GM12878 (cell line): Measurements from ENCODE around the gene ATP10A. TPM values are rescaled to one million over a fixed set of nuclear protein-coding genes. Genes with fewer than 3 reads are reported as not detected.

Experiments used
- ATAC-seq: fragments of 200-7000 bp; cut with Tn5 transposase; 3 replicates; pipeline ENCODE4 v1.9.1; 2020; ENCODE audit warnings: mild to moderate bottlenecking, moderate library complexity
- BruUV-seq: library from RNA; stranded (reverse); fragments of 400-500 nt; replicated peaks from 2 replicates; lab custom pipeline; 2021; lab: Mats Ljungman, UMichigan
- CTCF ChIA-PET: fragments of 300-600 bp; sonication (Branson Sonifier 250); formaldehyde crosslinking; extraction: SDS; loops from one replicate; lab custom pipeline; 2021; ENCODE audit warnings: inconsistent platforms; lab: Yijun Ruan, JAX
- POLR2A ChIA-PET: fragments of 350-600 bp; formaldehyde crosslinking; extraction: SDS; loops from one replicate; lab custom pipeline; 2021; ENCODE audit warnings: inconsistent platforms; lab: Charles Lee
- RAD21 ChIA-PET: fragments of 300-600 bp; sonication (Branson Sonifier 250); formaldehyde crosslinking; loops from one replicate; lab custom pipeline; 2023; ENCODE audit warnings: antibody characterized with exemption; ENCODE audit not compliant: unreplicated experiment; lab: Charles Lee
- SMC1A ChIA-PET: fragments of 300-600 bp; sonication (Branson Sonifier 250); formaldehyde crosslinking; loops from one replicate; lab custom pipeline; 2023; ENCODE audit not compliant: unreplicated experiment, uncharacterized antibody; lab: Charles Lee
- DNase-seq: peaks from one replicate; pipeline ENCODE4 v3.0.0-alpha.2; 2011; ENCODE audit warnings: low read depth, low spot score
- FAIRE-seq: peaks from 3 replicates; lab custom pipeline; 2011; peaks lifted over from hg19 to GRCh38; lab: Jason Lieb, UNC
- H2AFZ ChIP-seq: 2 replicates; pipeline ENCODE4 v1.6.0; 2011; ENCODE audit warnings: low read depth, low read length, control low read depth; ENCODE audit not compliant: control insufficient read depth
- H3K27ac ChIP-seq: 2 replicates; pipeline ENCODE4 v1.5.1; 2011; ENCODE audit warnings: control low read depth; ENCODE audit not compliant: control insufficient read depth, insufficient read depth
- H3K27me3 ChIP-seq, 2 experiments: replicated peaks in 1 of 2; 2 replicates each; pipeline versions ENCODE4 v1.6.0 to v1.6.1; 2011; ENCODE audit warnings: low read length in 1 of 2; ENCODE audit not compliant: control insufficient read depth in 2 of 2, insufficient read depth in 2 of 2
- H3K36me3 ChIP-seq, 2 experiments: 2 replicates each; pipeline ENCODE4 v1.5.1; 2011; ENCODE audit warnings: low read length in 1 of 2; ENCODE audit not compliant: control insufficient read depth in 2 of 2, insufficient read depth in 2 of 2
- H3K4me1 ChIP-seq: 2 replicates; pipeline ENCODE4 v1.6.1; 2011; ENCODE audit warnings: mild to moderate bottlenecking, low read length, moderate library complexity, mixed read lengths; ENCODE audit not compliant: control insufficient read depth, insufficient read depth
- H3K4me2 ChIP-seq: 2 replicates; pipeline ENCODE4 v1.6.0; 2011; ENCODE audit warnings: control low read depth; ENCODE audit not compliant: control insufficient read depth, insufficient read depth
- H3K4me3 ChIP-seq: fragments of 200-600 bp; sonication (generic); 2 replicates; pipeline ENCODE4 v1.5.1; 2016
- H3K79me2 ChIP-seq: 2 replicates; pipeline ENCODE4 v1.6.0; 2011; ENCODE audit warnings: low read length; ENCODE audit not compliant: control insufficient read depth, insufficient read depth
- H3K9ac ChIP-seq: 2 replicates; pipeline ENCODE4 v1.8.0; 2011; ENCODE audit warnings: low read length, control low read depth, mixed read lengths; ENCODE audit not compliant: control insufficient read depth, insufficient read depth
- H3K9me3 ChIP-seq: replicated peaks from 3 replicates; pipeline ENCODE4 v1.5.1; 2011; ENCODE audit warnings: mild to moderate bottlenecking, low read length; ENCODE audit not compliant: control insufficient read depth, insufficient read depth
- H4K20me1 ChIP-seq: 2 replicates; pipeline ENCODE4 v1.6.0; 2011; ENCODE audit not compliant: control insufficient read depth, insufficient read depth
- CREB1 ChIP-seq: IDR thresholded peaks from 2 replicates; pipeline ENCODE4 v1.6.1; 2012; ENCODE audit warnings: low read depth, mild to moderate bottlenecking, inconsistent platforms
- DPF2 ChIP-seq: fragments of 450-650 bp; IDR thresholded peaks from 2 replicates; pipeline ENCODE4 v1.6.1; 2017; ENCODE audit warnings: mild to moderate bottlenecking
- HDAC6 ChIP-seq: fragments of 200-600 bp; sonication (generic); IDR thresholded peaks from one replicate; pipeline ENCODE4 v1.8.0; 2017; ENCODE audit warnings: antibody characterized with exemption; ENCODE audit not compliant: unreplicated experiment
- HDGF ChIP-seq: fragments of 450-650 bp; IDR thresholded peaks from 2 replicates; pipeline ENCODE4 v1.6.1; 2016; ENCODE audit warnings: antibody characterized with exemption
- MEF2B ChIP-seq: fragments of 450-650 bp; IDR thresholded peaks from 2 replicates; pipeline ENCODE4 v1.6.1; 2018; ENCODE audit warnings: mild to moderate bottlenecking, moderate library complexity; ENCODE audit not compliant: partially characterized antibody, poor library complexity, severe bottlenecking
- NFIC ChIP-seq: IDR thresholded peaks from 2 replicates; pipeline ENCODE4 v1.6.1; 2012; ENCODE audit warnings: low read depth, mild to moderate bottlenecking, inconsistent platforms, low read length, moderate library complexity
- NR2C2 ChIP-seq: IDR thresholded peaks from 2 replicates; pipeline ENCODE4 v1.6.1; 2011; ENCODE audit warnings: borderline replicate concordance, low read depth; ENCODE audit not compliant: control insufficient read depth, insufficient read length
- PML ChIP-seq: IDR thresholded peaks from 2 replicates; pipeline ENCODE4 v1.6.1; 2012; ENCODE audit warnings: low read length, inconsistent platforms
- SPI1 ChIP-seq: IDR thresholded peaks from 2 replicates; pipeline ENCODE4 v1.6.1; 2011; ENCODE audit warnings: low read depth, mild to moderate bottlenecking, low read length, moderate library complexity, borderline replicate concordance; ENCODE audit not compliant: insufficient read depth
- SUZ12 ChIP-seq: fragments of 200-600 bp; sonication (generic); IDR thresholded peaks from one replicate; pipeline ENCODE4 v1.6.1; 2018; ENCODE audit warnings: antibody characterized with exemption, mild to moderate bottlenecking; ENCODE audit not compliant: unreplicated experiment
- TAF1 ChIP-seq: IDR thresholded peaks from 2 replicates; pipeline ENCODE4 v1.6.1; 2011; ENCODE audit warnings: mild to moderate bottlenecking, low read depth, low read length, borderline replicate concordance
- TARDBP ChIP-seq: IDR thresholded peaks from 2 replicates; pipeline ENCODE4 v1.6.1; 2016; ENCODE audit warnings: borderline replicate concordance
- TCF12 ChIP-seq: IDR thresholded peaks from 2 replicates; pipeline ENCODE4 v1.6.1; 2011; ENCODE audit warnings: low read depth, mild to moderate bottlenecking, low read length
- USF2 ChIP-seq: IDR thresholded peaks from 2 replicates; pipeline ENCODE4 v1.6.1; 2011; ENCODE audit warnings: low read depth, low read length, improper control_type of control experiment, borderline replicate concordance
- YY1 ChIP-seq: IDR thresholded peaks from 2 replicates; pipeline ENCODE4 v1.6.1; 2011; ENCODE audit warnings: low read depth, mild to moderate bottlenecking, low read length
- ZSCAN29 ChIP-seq: fragments of 450-650 bp; IDR thresholded peaks from 2 replicates; pipeline ENCODE4 v1.6.1; 2017; ENCODE audit warnings: mild to moderate bottlenecking, moderate library complexity
- WGBS: methylation state at CpG from one replicate; pipeline ENCODE4 v1.1.6; 2016; ENCODE audit warnings: low lambda C conversion rate; ENCODE audit not compliant: insufficient replicate concordance, insufficient coverage; ENCODE audit errors: missing lambda C conversion rate; 5-methylcytosine and 5-hydroxymethylcytosine counted together
- in situ Hi-C: fragments of 300-500 bp; cut with MboI; formaldehyde crosslinking; loops from 9 replicates; pipeline ENCODE4 v1.14.3; 2018; ENCODE audit warnings: mixed read lengths
- intact Hi-C: fragments of 100-400 bp; cut with micrococcal nuclease; formaldehyde crosslinking; loops from one replicate; pipeline ENCODE4 v1.14.2; 2022; ENCODE audit not compliant: unreplicated experiment
- polyA plus RNA-seq, 11 experiments: library from polyadenylated mRNA; depleted of rRNA in 4 of 11; unstranded in 6 of 11; stranded (reverse) in 5 of 11; fragments of >200 nt; fragmentation: Nextera tagmentation in 4 of 11; fragmentation: Illumina TruSeq in 1 of 11; extraction: Ambion mirVana in 4 of 11; extraction: Trizol in 1 of 11; gene quantifications; 1 replicate in 1 of 11; 2 replicates in 10 of 11; pipeline versions ENCODE4 v1.2.1 to v1.2.3, GENCODE V29; 2011 to 2016; ENCODE audit warnings: inconsistent platforms in 2 of 11, missing spikeins in 2 of 11, low read depth in 1 of 11
- total RNA-seq, 4 experiments: library from RNA; depleted of rRNA in 3 of 4; stranded (reverse); fragments of >200 nt in 3 of 4; fragmentation: Illumina TruSeq in 1 of 4; extraction: Trizol in 1 of 4; gene quantifications; 2 replicates each; pipeline versions ENCODE4 v1.2.1 to v1.2.3, GENCODE V29; 2013 to 2021

The ATP10A gene
- total and polyA plus RNA-seq, 10 of the 15 experiments (the other 5 are each of a cell fraction or from before 2014, with no cell fraction given): 0.04 to 1.5 (median 0.31) TPM; not detected in 2

GRCh38 chr15:25675396-25675795, 187.7 kb downstream of the ATP10A start:
- Histone ChIP-seq H3K4me3 (no peak overlapping the region), H3K27me3 (no peaks in the 10 kb centered on the region)
- FAIRE-seq: no peak
- no peak for TF ChIP-seq TCF12
- TF ChIP-seq, all 136 proteins: peak for 0
- Histone ChIP-seq H3K9ac (no peak overlapping the region), H3K4me2 (no peak overlapping the region), H2AFZ (no peak overlapping the region), H3K27ac (no peak overlapping the region), H3K36me3 (no peaks in the 10 kb centered on the region), H3K79me2 (no peaks in the 10 kb centered on the region), H4K20me1 (no peaks in the 10 kb centered on the region), H3K4me1 (no peaks in the 10 kb centered on the region), H3K9me3 (no peaks in the 10 kb centered on the region; the same call in 2 of the 3 replicates)
- ChIA-PET CTCF (no interaction called here), POLR2A (no interaction called here), RAD21 (no interaction called here), SMC1A (no interaction called here)
- intact Hi-C loops (no loop called here), in situ Hi-C loops (loop anchor here (10.0 kb wide), 1 partner anchor 59 kb away; no protein-coding TSS in a partner anchor)
- DNase-seq (no peak), ATAC-seq (no peak)
- WGBS: 21% methylated on average over 8 of the region's 8 CpGs
- BruUV-seq: no TSS peak

GRCh38 chr15:25674913-25675312, 188.2 kb downstream of the ATP10A start:
- no TSS peak for BruUV-seq
- Histone ChIP-seq H3K4me3 (no peak overlapping the region), H3K4me2 (no peak overlapping the region), H3K27me3 (no peaks in the 10 kb centered on the region), H3K79me2 (no peaks in the 10 kb centered on the region), H3K36me3 (no peaks in the 10 kb centered on the region), H3K9me3 (no peaks in the 10 kb centered on the region; the same call in 2 of the 3 replicates), H2AFZ (no peak overlapping the region), H3K9ac (no peak overlapping the region), H3K4me1 (no peaks in the 10 kb centered on the region), H4K20me1 (no peaks in the 10 kb centered on the region), H3K27ac (no peak overlapping the region)
- POLR2A ChIA-PET: no interaction called here
- TF ChIP-seq NR2C2 (no peak), PML (no peak), SUZ12 (no peak), HDGF (no peak), NFIC (no peak), HDAC6 (no peak), TARDBP (no peak), SPI1 (no peak), ZSCAN29 (no peak), YY1 (no peak), DPF2 (no peak), TAF1 (no peak), MEF2B (no peak), CREB1 (no peak), USF2 (no peak)
- DNase-seq: no peak
- in situ Hi-C loops: loop anchor here (10.0 kb wide), 1 partner anchor 60 kb away; no protein-coding TSS in a partner anchor
- intact Hi-C loops: no loop called here
- RAD21 ChIA-PET: no interaction called here
- FAIRE-seq: no peak
- no peak for ATAC-seq
- CTCF ChIA-PET: no interaction called here
- WGBS: 59% methylated on average over 12 of the region's 12 CpGs
- SMC1A ChIA-PET: no interaction called here
